HG03108 (cell line): ENCODE results near the gene ASB11.

Experiments used
- ATAC-seq: cut with Tn5 transposase; IDR thresholded peaks from one replicate; pipeline ENCODE4 v1.9.1; 2021; ENCODE audit warnings: moderate library complexity; ENCODE audit not compliant: unreplicated experiment

The ASB11 gene

GRCh38 chrX:15315509-15315908 is at the start of gene ASB11:
Gene ASB11, minus strand, starts transcription at chrX:15315640. Its CDS starts 35 bp downstream, at chrX:15315605.
- ATAC-seq: no peak

DNA sequence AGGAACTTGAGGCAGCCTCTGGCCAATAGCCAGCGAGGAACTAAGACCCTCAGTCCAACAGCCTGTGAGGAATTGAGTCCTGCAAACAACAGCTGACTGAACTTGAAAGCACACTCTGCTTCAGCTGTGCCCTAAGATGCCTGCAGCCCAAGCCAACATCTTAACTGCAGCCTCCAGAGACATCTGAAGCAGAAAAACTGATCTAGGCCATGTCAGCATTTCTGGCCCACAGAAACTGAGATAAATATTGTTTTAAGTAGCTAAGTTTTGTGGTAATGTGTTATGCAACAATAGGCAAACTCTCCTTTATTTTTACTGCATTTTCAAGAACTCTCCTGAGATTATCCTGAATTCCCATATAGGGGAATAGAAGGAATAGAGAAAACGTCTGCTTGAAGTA is 44.3 kb upstream of the ASB11 start:
- no peak for ATAC-seq

GRCh38 chrX:15358533-15358932 is 43.1 kb upstream of the ASB11 start:
- ATAC-seq: no peak

GRCh38 chrX:15356444-15356843 is 41.0 kb upstream of the ASB11 start:
- no peak for ATAC-seq

DNA sequence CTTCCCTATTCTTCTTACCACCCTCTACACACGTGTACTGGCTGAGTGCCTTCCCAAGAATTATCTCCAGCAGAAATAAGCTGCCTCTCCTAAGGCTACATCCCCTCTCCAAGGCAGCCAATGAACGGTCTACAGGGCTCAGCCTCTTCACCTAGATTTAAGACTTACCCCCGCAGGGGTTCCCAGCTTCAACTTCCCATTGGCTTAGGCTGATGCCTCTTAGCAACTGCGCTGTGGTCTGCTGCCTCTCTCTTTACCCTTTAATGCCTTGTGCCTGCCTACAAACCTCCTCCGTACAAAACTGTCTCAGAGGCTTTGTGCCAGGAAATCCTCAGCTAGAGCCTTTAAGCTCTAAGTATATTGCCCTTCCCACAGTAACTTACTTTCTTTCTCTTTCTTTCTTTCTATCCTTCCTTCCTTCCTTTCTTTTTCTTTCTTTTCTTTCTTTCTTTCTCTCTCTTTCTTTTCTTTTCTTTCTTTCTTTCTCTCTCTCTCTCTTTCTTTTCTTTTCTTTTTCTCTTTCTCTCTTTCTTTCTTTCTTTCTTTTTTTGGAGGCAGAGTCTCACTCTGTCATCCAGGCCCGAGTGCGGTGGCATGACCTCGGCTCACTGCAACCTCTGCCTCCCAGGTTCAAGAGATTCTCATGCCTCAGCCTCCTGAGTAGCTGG is 35.0 kb upstream of the ASB11 start:
- ATAC-seq: no peak

GRCh38 chrX:15349046-15349445 is 33.6 kb upstream of the ASB11 start:
- ATAC-seq: no peak

- ATAC-seq: no peak
Observed at GRCh38 chrX:15345976-15346375, 30.5 kb upstream of the ASB11 start.

- ATAC-seq: no peak
Observed at GRCh38 chrX:15344106-15344505, 28.7 kb upstream of the ASB11 start.

DNA sequence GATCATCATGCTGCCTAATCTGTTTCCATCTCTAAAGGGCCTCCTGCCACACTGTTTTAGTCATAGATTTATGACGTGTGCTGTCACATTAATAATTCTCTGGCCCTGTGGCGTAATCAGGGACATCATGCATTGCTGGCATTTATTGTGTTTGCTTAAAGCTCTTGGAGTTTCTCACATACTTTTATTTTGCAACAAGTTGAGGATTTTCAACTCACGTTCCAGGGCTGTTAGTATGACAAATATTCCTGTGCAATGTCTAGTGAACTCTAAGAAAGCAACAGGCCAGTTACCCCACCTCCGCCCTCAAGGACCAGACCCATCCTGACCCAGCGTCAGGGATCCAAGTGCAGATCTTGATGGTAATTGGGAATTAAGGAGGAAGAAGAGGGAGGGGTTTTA is 27.6 kb upstream of the ASB11 start:
- ATAC-seq: no peak

DNA sequence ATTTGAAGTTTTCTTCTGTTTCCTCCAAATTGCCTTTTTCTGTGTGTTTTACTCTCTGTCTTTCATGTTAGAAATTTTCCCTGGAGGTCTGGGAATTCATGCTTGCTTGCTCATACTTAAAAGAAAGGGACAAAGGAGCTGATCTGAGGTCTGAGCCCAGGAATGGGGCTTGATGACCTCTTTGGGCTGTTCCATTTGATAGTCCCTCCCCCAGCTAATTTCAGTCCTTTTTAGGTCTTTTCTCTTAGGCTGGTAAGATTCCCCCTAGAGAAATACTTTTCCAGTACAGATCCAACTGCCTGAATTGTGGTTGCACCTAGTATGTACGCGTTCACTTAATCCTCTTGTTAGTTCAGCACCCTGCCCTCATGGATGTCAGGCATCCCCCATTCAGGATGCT is 25.4 kb upstream of the ASB11 start:
- no peak for ATAC-seq

DNA sequence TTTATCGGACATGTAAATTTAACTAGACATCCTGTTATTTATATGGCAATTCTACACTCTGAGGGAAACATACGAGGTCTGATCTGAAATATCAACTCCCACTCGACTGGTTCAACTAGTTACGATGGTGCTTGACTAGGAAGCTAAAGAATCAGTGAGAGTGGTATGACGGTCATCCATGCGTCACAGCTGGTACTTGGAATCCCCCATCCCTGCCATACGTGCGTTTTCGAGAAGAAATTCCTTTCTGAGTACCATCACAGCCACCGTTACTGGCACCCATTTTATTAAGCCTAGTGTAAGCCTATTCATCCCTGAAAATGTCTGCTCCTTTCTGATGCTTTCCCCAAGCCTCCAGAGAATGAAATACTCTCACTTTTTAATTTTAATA is 20.6 kb upstream of the ASB11 start:
- no peak for ATAC-seq

- ATAC-seq: peak; percentile 99
Observed at GRCh38 chrX:15335135-15336022, 19.9 kb upstream of the ASB11 start, which contains the start of gene PIGA. Gene PIGA, minus strand, starts transcription at chrX:15335523. Its CDS starts 3,593 bp downstream, at chrX:15331930.

- no peak for ATAC-seq
Observed at GRCh38 chrX:15334561-15334960, 19.1 kb upstream of the ASB11 start.

GRCh38 chrX:15328821-15329220 is 13.4 kb upstream of the ASB11 start:
- ATAC-seq: no peak

DNA sequence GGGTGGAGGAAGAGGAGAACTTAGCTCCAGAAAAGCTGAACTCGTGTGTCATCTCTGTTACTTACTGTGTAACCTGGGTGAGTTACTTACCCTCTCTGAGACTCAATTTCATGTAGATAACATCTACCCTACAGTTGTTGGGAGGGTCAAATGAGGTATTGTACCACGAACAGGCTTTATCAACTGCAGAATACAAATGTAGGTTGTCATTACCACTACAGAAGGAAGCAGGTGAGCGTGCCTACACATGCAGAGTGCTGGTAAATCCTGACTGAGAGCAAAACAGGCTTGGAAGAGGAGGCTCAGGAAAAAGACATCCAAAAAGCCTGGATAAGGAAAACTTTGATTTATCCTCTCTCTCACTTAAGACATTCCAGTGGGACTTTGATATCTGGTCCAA is 12.7 kb upstream of the ASB11 start:
- no peak for ATAC-seq

- ATAC-seq: no peak
Observed at GRCh38 chrX:15322472-15322871, 7.0 kb upstream of the ASB11 start.

DNA sequence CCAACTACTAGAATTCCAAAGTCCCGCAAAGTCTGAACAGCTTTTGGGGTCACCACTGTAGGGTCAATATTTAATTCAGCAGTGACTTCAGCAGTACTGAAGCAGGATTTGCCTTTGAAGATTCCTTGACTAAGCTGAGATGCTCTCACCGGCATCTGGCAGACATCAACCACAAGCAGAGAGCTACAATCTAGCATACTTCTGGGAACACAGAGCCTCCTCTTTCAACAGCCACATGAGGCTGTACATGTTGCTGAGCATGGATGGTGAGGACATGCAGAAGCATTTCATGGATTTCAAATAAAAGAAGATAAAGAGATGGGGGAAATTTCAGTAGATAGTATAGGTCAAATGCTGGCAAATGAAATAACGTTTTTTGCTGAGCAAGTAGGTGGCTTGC is 6.6 kb upstream of the ASB11 start:
- no peak for ATAC-seq

DNA sequence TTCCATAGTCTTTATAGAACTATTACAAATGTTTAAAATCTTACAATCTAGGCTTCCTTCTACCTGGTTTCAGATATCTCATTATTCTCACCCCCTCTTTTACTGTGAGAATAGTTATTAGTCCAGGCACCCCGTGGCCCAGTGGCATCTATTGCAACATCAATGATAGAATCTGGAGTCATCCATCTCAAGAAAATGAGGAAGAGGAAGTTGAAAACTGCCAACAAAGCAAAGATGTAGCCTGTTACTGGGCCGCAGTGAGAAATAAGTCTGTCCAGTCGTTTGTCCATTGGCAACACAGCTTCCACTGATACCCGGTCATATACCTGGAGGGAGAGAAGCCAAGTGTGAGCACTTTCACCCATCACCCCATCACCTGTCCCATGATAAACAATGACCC is 6.0 kb upstream of the ASB11 start:
- no peak for ATAC-seq

DNA sequence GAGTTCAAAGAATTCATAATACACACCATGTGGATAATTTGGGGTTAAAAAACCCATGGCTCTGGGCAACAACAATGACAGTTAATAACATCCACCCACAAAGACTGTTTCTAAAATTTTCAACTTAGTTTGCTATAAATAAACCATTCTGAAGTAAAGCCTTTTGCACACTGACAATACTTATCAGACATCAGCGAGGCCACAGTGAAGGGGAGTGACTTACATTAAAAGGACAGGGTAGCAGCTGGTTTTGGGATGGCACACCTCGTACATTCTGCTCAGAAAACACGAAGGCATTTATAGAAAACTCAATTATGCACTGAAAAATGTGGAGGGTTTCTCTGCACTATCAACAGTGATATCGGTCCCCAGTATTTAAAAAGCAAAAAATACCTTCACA is 4.9 kb upstream of the ASB11 start:
- ATAC-seq: no peak

GRCh38 chrX:15319075-15319474 is 3.6 kb upstream of the ASB11 start:
- no peak for ATAC-seq

DNA sequence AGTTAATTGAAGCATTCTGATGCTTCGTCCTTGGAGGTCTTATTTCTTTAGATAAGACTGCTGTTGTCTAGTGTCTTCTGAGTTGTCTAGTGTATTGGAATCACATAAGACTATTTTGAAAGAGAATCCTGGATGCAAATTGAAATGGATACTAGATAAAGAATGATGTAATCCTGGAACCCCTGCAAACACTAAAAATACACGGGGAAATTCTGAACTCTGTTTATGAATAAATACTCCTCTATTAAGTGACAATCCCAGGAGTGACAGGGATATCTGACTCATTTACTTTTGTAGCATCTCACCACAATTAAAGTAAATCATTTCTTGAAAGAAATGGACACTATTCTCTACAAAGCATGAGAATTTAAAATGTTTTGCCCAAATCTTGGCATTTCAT is 968 bp downstream of the ASB11 start:
- no peak for ATAC-seq

DNA sequence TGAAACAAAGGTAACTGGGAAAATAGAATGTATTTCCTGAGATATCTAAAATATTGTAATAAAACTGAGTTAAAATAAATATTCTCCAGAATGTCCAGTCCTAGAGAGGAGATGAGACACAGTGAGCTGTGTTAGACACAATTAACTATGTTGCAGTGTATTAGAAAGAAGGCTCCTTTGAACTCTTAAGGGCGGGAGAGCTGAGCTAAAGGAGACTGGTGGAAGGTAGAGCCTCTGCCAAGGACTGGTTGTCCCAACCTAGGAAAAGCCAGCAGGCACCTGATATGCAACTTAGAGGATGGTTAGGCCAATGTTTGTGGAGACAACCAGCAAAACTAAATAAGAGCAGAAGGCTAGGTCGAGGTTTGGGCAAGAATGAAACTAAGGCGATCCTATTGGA is 4.3 kb downstream of the ASB11 start:
- ATAC-seq: no peak
